SKM-1 (cell line): ENCODE measurements around the gene METAP1.
"Not testable (repeated sequence)": the region's sequence is repeated elsewhere in the genome, so short reads cannot be mapped to it uniquely, and the experiment has no call there.

Experiments used
- DNase-seq: peaks from one replicate; lab custom pipeline; 2025; ENCODE audit not compliant: unreplicated experiment; lab: John Stamatoyannopoulos, UW

METAP1 gene

DNA sequence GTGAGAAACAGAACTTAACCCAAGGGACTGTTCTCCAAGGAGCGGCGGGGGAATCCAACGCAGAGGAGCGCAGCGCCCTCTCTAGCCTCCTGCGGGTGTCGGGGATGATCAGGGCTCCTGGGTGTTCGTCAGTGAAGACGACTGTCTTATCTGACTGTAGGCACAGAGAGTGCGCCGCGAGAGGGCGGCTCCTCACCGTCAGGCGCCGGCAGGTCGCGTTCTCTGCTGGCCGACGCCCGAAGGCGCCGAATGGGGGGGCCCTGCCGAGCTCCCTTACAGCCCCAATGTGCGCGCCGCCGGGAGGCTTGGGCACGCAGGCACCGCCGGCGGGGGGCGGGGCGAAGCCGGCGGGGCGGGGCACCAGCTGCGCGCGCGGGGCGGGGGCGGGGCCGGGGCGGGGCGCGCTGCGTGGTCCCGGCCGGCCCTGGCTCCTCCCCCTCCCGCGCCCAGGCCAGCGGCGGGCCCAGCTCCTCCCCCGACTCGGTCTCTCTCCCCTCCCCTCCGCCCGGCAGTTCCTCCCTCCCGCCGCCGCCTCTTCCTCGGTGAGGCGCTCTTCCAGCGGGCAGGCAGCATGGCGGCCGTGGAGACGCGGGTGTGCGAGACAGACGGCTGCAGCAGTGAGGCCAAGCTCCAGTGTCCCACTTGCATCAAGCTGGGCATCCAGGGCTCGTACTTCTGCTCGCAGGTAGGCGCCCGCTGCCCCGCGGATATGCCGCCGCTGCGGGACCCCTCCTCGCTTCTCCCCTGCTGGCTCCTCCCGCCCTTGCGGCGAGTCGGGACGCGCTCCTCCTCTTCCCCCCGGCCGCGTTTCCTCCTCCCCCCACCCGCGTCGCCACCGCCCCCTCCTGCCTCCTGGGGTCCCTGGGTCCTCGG, at the start of gene METAP1:
TSS of gene METAP1 (plus strand) at position 539 of the 873 bp plus-strand sequence. CDS start at position 572, 33 bp downstream.
- DNase-seq: peak; percentile 95

DNA sequence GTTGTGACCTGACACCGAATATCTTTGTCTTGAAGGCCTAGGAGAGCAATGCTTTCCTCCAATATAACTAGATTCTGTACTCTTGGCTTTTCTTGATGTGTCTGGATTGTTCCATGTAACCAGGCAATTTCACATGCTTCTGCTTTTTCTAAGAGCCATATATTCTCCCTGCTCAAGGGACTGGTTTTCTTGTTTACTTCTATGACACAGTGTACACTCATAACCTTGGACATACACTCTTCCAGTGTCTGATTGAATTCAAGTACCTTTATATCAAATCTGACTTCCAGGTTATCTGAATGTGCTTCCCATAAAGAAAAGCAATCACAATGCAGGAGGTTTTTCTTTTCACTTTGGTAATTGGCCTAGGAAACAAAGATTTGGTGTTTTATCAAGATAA, 49.2 kb upstream of the METAP1 start:
- DNase-seq: no peak

DNA sequence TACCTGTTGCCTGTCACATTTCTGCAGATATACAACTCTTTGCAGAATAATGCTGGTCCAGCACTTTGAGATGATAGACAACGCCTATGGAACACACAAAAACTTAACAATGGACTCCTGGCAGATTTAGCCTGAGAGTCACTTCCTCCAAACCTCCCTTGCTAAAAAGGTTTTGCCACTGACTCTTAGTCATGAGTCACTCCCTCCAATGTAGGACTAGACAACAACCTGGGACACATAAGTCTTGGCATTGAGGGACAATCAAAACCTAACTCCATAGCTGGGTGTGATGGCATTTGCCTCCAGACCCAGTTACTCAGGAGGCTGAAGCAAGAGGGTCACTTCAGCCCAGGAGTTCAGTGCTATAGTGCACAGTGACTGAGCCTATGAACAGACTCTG, 44.6 kb upstream of the METAP1 start:
- no peak for DNase-seq

DNA sequence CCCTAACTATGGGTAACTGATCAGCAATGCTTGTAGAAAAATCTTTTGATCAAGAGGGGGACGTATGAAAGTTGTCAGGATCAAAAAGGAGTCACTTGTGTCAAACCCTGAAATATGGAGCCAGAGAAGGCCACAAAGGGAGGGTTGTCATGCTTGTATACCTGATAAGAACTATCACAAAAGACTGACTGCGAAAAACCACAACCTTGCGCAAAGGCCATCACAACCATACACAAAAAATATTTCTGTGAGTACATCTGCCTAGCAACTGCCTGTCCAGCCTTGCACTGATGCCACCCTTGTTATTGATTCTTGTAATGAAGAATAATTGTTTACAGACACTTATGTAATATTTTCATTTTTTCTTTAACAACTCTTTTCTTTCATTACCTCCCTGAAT, 43.8 kb upstream of the METAP1 start:
- DNase-seq: no peak

DNA sequence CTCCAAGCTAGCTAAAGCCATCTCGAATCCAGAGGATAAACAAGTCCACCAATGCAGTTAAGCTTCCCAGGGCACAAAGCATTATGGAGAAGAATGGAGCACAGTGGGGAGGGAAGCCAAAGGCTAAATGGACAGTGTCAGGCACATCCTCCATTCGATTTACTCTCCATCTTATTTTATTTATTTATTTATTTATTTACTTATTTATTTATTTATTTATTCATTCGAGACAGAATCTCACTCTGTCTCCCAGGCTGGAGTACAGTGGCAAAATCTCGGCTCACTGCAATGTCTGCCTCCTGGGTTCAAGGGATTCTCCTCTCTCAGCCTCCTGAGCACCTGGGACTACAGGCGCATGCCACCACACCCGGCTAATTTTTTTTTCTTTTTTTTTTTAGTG, 40.3 kb upstream of the METAP1 start:
- no peak for DNase-seq

DNA sequence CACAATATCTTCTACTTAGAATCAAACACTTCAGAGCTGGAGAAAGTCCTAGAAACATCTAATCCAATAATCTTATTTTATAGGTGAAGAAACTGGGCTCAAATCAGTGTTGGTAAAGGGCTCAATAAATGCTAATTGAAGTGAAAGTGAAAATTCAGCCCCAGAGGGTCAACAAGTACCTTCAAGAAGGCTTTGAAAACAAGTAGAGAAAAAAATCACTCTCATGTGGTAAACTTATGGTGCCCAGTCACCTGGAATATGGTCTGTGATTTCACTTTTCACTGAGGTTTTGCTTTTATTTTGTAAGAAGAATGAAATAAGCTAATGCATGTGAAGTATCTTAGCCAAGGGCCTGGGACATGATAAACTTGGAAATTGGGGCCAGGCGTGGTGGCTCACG, 37.5 kb upstream of the METAP1 start:
- DNase-seq: no peak

DNA sequence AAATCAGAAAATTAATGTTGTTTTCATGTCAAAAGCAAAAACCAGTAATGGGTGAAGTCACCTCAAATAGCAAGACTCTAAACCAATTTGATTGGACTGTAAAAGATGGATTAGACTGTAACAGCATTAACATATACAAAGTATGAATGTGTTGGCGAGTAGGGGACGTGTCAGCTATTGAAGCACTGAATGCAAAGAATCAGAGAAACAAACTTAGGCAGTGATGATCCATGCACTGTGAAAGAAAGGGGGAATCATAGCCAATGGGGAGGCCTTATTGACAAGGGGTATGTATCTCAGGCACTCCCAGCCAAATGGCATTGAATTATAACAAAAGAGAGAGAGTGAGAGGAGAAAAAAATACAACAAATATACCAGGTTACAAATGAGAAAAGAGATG, 36.1 kb upstream of the METAP1 start:
- no peak for DNase-seq

DNA sequence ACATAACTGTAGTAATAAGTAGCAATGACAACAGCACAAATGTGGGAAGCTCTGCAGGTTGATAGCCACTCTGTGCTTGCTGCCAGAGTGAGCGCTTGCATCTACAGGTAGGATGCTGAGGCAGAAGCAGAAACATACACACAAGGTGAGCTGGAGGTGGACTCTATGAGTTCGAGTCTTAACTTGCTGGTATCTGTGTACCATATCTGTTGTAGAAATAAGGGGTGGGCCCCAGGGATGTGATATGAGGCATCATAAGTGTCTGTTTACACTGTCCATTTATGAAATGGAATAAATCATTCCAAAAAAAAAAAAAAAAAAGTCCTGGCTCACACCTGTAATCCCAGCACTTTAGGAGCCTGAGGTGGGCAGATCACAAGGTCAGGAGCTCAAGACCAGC, 33.8 kb upstream of the METAP1 start:
- DNase-seq: no peak

DNA sequence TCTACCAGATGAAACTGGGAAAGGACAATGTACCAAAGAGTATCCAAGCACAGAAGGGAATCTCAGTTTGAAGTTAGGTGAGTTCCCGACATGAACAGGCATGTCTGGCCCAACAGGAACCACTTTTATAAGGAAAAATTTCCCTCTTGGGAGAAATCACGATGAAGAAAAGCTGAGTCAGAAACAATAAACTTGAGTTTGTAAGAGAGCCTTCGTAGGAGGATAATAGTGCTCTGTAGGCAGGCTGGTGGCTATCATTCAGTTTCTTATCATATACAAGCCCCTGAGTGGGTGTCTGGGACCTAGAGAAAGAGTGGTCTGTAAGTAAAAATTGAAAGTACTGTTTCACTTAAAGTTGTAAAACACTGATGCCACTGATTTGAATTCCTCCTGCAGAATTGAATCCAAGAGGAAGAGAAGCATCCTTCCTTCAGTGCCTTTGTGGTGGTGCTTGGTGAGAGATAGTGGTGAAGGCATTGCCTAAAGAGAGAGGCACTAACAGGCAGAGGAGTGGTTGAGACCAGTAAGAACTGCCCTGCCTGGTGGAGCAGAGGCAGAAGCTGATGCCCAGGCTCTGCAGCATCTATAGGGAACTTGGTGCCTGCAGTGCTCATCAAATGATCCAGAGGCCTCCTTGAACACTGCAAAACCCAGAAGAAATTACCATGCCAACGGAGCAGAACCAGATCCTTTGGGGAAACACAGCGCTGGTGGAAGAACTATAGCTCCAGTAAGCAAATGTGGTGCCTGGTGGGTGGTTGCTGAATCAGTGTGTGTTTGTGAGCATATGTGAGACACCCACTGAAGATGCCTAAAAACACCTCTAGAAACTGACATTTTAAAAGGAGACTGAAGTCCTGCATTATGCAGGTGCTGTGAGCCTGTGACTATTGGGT, 31.7 kb upstream of the METAP1 start:
- DNase-seq: no peak

DNA sequence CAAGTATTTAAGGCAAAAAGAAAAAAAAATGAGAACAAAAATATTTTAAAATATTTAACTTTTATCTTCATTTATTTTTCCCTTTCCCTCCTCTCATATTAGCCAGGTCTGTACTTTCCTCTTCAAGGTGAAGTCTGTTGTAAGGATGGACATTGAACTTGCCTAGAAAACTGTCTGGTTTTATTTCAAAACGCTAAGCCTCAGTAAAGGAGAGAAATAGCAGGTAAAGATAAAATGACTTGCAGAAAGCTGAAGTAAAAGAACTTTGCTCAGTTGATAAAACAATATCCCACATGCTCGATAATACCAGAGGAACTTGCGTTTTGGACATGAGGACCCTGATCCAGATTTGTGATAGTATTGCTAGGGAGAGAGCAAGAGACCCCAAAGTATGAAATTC, 28.6 kb upstream of the METAP1 start:
- DNase-seq: no peak

DNA sequence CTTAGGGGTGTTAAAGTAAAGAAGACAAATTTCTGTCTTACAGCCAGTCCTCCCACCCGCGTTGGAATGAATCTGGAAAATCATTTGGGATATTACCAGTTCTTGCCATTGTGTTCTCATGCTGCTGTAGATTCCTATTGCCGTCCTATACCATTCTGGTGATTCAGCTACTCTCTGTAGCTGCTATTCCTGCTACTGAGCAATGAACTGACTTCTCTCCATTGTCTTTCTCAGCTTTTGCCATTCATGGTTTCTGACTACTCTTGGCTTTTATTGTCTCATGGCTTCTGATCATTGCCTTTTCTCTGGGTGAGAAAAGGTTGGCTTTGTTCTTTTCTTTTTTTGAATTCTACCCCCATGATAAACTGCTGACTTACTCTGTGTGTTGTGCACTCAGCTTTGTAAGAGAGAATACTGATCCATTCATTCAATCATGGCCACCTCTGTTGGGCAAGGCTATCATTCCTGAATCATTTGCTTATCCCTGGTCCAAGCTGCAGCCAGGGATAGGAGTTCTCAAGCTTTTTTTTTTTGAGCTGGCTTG, 27.7 kb upstream of the METAP1 start:
- DNase-seq: no peak

DNA sequence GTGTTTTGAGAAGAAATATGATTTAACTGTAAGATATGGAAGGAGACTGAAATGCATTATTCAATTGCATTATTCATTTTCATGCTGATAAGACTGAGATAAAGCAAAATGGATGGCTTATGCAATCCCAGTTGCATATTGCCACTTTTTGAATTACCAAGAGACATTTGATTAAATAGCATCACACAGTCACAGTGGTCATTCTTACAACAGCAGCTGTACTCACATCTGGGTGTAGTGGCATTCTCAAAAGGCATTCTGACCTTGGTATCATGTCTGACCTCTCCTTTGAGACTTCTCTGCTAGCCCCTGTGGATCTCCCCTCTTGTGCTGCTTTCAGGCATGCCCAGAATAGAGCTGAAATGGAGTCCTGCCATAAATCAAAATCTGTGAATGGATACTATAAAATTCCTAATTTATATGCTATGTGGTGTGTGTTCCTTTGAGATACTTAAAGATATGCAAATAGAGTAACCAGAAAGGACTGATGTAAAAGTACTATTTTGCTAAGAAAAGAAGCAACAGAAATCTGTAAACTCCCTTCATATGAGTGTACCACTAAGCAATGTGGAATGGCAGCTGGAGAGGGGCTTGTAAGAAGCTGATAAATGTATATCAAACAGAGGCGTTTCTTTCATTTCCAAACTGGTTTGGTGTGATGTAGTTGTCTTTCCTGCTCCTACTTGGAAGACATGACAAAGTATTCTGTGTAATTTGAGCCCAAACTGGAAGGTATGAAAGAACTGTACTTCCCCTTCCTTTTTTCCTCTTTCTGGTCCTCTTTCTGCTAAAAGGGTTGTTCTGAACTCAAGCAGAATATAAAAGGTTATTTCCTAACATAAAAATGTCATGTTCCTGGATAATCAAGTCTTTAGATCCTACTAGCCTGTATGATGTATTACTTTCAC, 25.4 kb upstream of the METAP1 start:
- DNase-seq: no peak

DNA sequence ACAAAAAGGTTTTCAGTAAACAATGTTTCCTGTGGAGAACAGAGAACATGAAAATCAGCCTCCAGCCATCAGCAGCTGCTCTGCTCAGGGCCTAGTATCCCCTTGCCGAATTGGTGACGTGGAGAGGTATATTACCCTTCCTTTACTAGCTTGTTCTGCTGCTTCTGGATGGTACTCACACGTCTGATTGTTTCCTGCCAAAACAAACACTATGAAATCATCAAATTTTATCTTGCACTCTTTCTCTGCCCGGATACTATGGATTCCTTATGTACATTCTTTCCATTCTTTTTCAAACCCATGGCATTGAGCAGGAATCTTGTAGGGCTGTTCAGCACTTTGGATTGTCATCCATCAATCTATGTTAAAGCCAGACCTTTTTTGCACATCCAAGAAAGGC, 18.8 kb upstream of the METAP1 start:
- no peak for DNase-seq

DNA sequence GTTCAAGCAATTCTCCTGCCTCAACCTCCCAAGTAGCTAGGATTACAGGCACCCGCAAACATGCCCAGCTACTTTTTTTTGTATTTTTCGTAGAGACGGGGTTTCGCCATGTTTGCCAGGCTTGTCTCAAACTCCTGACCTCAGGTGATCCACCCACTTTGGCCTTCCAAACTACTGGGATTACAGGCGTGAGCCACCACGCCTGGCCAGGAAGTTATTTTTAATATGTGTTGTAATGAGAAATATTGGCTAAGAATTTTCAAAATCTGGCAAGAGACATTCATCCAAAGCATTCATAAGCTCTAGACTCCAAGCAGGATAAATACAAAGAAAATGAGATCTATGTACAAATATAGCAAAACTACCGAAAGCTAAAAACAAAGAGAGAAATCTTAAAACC, 18.0 kb upstream of the METAP1 start:
- DNase-seq: no peak

DNA sequence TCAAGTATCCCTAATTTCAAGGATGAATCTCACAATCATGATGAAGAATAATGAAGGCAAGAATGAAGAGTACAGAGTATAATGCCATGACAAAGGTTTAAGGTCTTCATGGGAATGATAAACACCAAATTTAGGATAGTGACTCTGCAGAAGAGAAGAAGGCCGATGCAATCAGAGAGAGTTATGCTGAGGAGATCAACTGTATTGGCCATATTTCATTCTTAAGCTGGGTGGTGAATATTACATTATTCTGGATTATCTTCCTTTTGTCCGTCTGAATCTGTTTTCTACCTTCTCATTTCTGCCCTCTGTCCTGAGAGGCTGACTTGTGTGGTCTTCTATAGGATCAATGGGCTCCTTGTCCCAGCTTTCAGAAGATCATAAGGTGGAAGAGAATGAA, 7.8 kb upstream of the METAP1 start:
- DNase-seq: no peak

DNA sequence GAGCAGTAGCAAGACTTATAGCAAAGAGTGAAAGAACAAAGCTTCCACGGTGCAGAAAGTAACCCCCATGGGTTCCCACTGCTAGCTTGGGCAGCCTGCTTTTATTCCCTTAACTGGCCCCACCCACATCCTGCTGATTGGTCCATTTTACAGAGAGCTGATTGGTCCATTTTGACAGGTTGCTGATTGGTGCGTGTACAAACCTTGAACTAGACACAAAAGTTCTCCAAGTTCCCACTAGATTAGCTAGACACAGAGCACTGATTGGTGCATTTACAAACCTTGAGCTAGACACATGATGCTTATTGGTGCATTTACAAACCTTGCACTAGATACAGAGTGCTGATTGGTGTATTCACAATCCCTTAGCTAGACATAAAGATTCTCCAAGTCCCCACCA, 2.7 kb upstream of the METAP1 start:
- DNase-seq: not testable (repeated sequence)

DNA sequence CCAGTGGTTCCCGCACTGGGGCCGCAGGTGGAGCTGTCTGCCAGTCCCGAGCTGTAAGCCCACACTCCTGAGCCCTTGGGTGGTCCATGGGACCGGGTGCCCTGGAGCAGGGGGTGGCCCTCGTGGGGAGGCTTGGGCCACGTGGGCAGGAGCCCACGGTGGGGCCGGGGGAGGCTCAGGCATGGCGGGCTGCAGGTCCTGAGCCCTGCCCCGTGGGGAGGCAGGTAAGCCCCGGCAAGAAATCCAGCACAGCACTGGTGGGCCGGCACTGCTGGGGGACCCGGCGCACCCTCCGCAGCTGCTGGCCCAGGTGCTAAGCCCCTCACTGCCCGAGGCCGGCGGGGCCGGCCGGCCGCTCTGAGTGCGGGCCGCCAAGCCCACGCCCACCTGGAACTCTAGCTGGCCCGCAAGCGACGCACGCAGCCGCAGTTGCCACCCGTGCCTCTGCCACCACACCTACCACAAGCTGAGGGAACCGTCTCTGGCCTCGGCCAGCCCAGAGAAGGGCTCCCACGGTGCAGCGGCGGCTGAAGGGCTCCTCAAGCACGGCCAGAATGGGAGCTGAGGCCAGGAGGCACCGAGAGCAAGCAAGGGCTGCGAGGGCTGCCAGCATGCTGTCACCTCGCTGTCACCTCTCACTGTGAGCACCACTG, 2.0 kb upstream of the METAP1 start:
- DNase-seq: no peak

DNA sequence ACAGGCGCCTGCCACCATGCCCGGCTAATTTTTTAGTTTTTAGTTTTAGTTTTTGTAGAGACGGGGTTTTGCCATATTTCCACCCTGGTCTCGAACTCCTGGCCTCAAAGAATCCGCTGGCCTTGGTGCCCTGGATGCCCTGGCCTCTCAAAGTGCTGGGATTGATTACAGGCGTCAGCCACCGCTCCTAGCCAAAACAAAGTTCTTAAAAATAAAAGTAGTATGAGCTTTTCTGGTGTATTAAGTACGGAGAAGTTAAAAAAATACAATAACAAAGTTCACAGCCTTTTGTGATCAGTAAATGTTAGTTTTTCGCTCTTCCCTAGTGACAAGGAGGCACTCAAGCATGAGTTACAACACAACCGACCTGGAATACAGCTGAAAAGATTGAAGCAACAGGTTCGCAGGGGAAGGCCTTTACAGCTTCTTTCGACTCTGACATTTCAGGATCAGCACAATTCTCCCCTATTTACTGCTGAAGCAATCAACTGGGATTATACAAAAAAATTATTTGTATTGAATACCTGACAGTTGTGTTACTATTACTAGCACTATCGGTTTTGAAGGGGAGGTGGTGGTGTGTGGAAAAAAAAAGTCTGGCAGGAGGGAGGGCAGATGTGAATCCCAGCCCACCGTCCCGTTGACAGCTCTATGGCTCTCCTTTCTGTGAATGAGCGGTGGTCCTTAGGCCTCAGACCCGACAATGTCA, 893 bp upstream of the METAP1 start:
- no peak for DNase-seq

DNA sequence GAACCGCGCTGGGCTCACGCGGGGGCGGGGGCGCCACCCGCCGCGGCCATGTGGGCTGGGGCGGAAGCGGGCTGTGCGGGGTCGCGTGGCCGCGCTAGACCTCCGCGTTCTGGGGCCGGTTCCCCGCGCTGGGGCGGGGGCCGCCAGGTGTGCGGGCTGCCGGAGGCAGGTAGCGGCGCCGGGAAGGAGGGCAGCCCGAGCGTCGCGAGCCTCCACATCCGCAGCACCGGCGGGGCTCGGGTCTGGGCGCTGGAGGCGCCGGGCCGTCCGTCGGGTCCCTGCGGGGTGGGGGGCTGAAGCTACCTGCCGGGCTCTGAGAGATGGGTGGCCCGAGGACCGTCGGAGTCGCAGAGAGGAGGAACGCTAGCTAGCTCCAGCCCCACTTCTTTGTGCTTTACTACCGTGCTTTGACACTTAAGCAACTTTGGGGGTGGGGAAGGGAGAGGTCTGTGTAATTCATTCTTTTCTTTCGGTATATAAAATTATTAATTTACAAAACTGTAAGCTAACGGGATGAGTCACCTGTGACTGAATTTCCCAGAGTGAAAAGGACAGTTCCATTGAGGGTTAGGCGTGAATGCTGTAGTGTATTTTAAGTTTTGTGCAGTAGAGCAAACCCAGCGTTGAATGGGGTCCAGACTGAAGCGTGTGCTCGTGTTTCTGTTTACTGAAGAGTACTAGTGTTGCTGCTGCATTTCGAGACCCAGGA, 689 bp downstream of the METAP1 start:
- no peak for DNase-seq
